ENCODE measurements around the gene C2orf15.

DNA sequence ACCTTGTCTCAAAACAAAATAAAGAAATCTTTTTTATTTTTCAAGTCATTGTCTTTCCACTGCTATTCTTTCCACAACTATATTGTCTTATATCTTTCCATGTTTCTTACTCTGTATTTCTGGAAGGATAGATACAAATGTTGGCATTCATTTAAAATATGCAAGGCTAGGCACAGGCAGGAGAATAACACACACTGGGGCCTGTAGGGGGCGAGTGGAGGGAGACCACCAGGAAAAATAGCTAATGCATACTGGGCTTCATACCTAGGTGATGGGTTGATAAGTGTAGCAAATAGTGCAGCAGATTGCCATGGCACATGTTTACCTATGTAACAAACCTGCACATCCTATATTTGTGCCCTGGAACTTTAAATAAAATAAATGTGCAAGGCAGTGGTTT, 49.0 kb downstream of the C2orf15 start:
- no peak for TF ChIP-seq NFIC (IDR thresholded peaks at IDR 0.05)
- TF ChIP-seq EP300 (IDR thresholded peaks at IDR 0.05; ENCODE audit: borderline replicate concordance): no peak
- no peak for TF ChIP-seq TEAD4 (IDR thresholded peaks at IDR 0.05)
- no peak for TF ChIP-seq MAX (IDR thresholded peaks at IDR 0.05)
- no peak for TF ChIP-seq ZBTB7A (IDR thresholded peaks at IDR 0.05; ENCODE audit: low read depth)
- TF ChIP-seq REST (IDR thresholded peaks at IDR 0.05; ENCODE audit: low read depth): no peak
- no peak for TF ChIP-seq CREB1 (IDR thresholded peaks at IDR 0.05; ENCODE audit: low read depth)
- no peak for TF ChIP-seq TAF1 (IDR thresholded peaks at IDR 0.05; ENCODE audit: low read depth)
- TF ChIP-seq RAD21 (IDR thresholded peaks at IDR 0.05; ENCODE audit: low read depth): no peak

All from Ishikawa (cell line).